Activated T-helper 1 cell treated with anti-CD3 and anti-CD28 coated beads, Interleukin-12 subunit alpha, Interleukin-12 subunit beta, Interleukin-2, Interleukin-4 antibody, amounts not matched to agents 30 ng/mL and 10 ng/mL and 1 ng/mL, durations not matched to agents 14 hours and 24 hours and 36 hours (primary cell): Measurements from ENCODE around the gene APOC3. TPM values are rescaled to one million over a fixed set of nuclear protein-coding genes. Genes with fewer than 3 reads are reported as not detected.
"Not testable (repeated sequence)": the region's sequence is repeated elsewhere in the genome, so short reads cannot be mapped to it uniquely, and the experiment has no call there.

Source experiments
- DNase-seq: peaks from one replicate; pipeline ENCODE4 v3.0.0; 2021; ENCODE audit warnings: low spot score
- H3K27ac Mint-ChIP-seq: one replicate; pipeline ENCODE4 v1.8.0; 2021; ENCODE audit warnings: mild to moderate bottlenecking, mixed read lengths
- H3K27me3 Mint-ChIP-seq: one replicate; pipeline ENCODE4 v1.8.0; 2022; ENCODE audit warnings: mild to moderate bottlenecking, moderate library complexity, mixed read lengths; ENCODE audit not compliant: insufficient read depth
- H3K36me3 Mint-ChIP-seq: one replicate; pipeline ENCODE4 v1.8.0; 2021; ENCODE audit warnings: low read depth, mixed read lengths
- H3K4me1 Mint-ChIP-seq: one replicate; pipeline ENCODE4 v1.8.0; 2021; ENCODE audit warnings: low read depth, mixed read lengths
- H3K4me3 Mint-ChIP-seq: one replicate; pipeline ENCODE4 v1.8.0; 2021; ENCODE audit warnings: mild to moderate bottlenecking, moderate library complexity, mixed read lengths
- H3K9me3 Mint-ChIP-seq: one replicate; pipeline ENCODE4 v1.8.0; 2021; ENCODE audit warnings: mixed read lengths
- intact Hi-C: fragments of 100-400 bp; cut with micrococcal nuclease; formaldehyde crosslinking; loops from one replicate; pipeline ENCODE4 v1.15.1; 2024
- total RNA-seq: library from RNA; stranded (reverse); gene quantifications from 2 replicates; pipeline ENCODE4 v1.2.3, GENCODE V29; 2022

The APOC3 gene
- total RNA-seq, 1 donor from 2014 or later, result not detected

GRCh38 chr11:116792144-116792868, 37.4 kb upstream of the APOC3 start:
- intact Hi-C loops, result no loop called here
- Mint-ChIP-seq H3K36me3 (no peaks in the 10 kb centered on the region), H3K27me3 (no peaks in the 10 kb centered on the region), H3K9me3 (no peaks in the 10 kb centered on the region), H3K4me1 (peaks cover 18% of the 10 kb centered on the region), H3K4me3 (no peak overlapping the region), H3K27ac (no peak overlapping the region)
- no peak for DNase-seq

- Mint-ChIP-seq H3K36me3 (no peaks in the 10 kb centered on the region), H3K9me3 (no peaks in the 10 kb centered on the region), H3K27ac (no peak overlapping the region), H3K4me3 (no peak overlapping the region), H3K4me1 (peaks cover 17% of the 10 kb centered on the region), H3K27me3 (no peaks in the 10 kb centered on the region)
- intact Hi-C loops, result no loop called here
- no peak for DNase-seq
Observed at GRCh38 chr11:116792869-116793771, 36.6 kb upstream of the APOC3 start.

- H3K27ac Mint-ChIP-seq, result no peak overlapping the region
- H3K27me3 Mint-ChIP-seq, result peaks cover 3% of the 10 kb centered on the region
- H3K4me1 Mint-ChIP-seq, result peaks cover 11% of the 10 kb centered on the region
- DNase-seq, result no peak
- no peak overlapping the region for H3K4me3 Mint-ChIP-seq
- H3K9me3 Mint-ChIP-seq, result no peaks in the 10 kb centered on the region
- H3K36me3 Mint-ChIP-seq, result no peaks in the 10 kb centered on the region
- intact Hi-C loops, result no loop called here
Observed at GRCh38 chr11:116793772-116794097, 36.0 kb upstream of the APOC3 start.

- Mint-ChIP-seq H3K36me3 (no peaks in the 10 kb centered on the region), H3K27ac (no peak overlapping the region), H3K9me3 (no peaks in the 10 kb centered on the region), H3K4me1 (peaks cover 5% of the 10 kb centered on the region), H3K27me3 (peaks cover 10% of the 10 kb centered on the region), H3K4me3 (no peak overlapping the region)
- intact Hi-C loops, result no loop called here
- no peak for DNase-seq
Observed at GRCh38 chr11:116794851-116795250, 34.9 kb upstream of the APOC3 start.

GRCh38 chr11:116796548-116796947, 33.2 kb upstream of the APOC3 start:
- no peaks in the 10 kb centered on the region for H3K9me3 Mint-ChIP-seq
- no peak overlapping the region for H3K27ac Mint-ChIP-seq

GRCh38 chr11:116797816-116798215, 31.9 kb upstream of the APOC3 start:
- no peak for DNase-seq
- no peaks in the 10 kb centered on the region for H3K36me3 Mint-ChIP-seq
- H3K27ac Mint-ChIP-seq, result no peak overlapping the region
- H3K9me3 Mint-ChIP-seq, result no peaks in the 10 kb centered on the region
- H3K4me1 Mint-ChIP-seq, result no peaks in the 10 kb centered on the region
- intact Hi-C loops, result no loop called here
- H3K27me3 Mint-ChIP-seq, result peaks cover 22% of the 10 kb centered on the region
- no peak overlapping the region for H3K4me3 Mint-ChIP-seq

More at GRCh38 chr11:116796548-116796947, 33.2 kb upstream of the APOC3 start:
- no peak overlapping the region for H3K4me3 Mint-ChIP-seq
- H3K36me3 Mint-ChIP-seq, result no peaks in the 10 kb centered on the region
- H3K27me3 Mint-ChIP-seq, result peaks cover 16% of the 10 kb centered on the region
- no peaks in the 10 kb centered on the region for H3K4me1 Mint-ChIP-seq
- intact Hi-C loops, result no loop called here
- no peak for DNase-seq

GRCh38 chr11:116798368-116798767, 31.3 kb upstream of the APOC3 start:
- H3K4me3 Mint-ChIP-seq, result no peak overlapping the region
- no peak for DNase-seq
- H3K27me3 Mint-ChIP-seq, result peaks cover 23% of the 10 kb centered on the region
- intact Hi-C loops, result no loop called here
- H3K9me3 Mint-ChIP-seq, result no peaks in the 10 kb centered on the region
- H3K27ac Mint-ChIP-seq, result no peak overlapping the region
- no peaks in the 10 kb centered on the region for H3K36me3 Mint-ChIP-seq
- no peaks in the 10 kb centered on the region for H3K4me1 Mint-ChIP-seq

- no peaks in the 10 kb centered on the region for H3K36me3 Mint-ChIP-seq
- H3K4me1 Mint-ChIP-seq, result no peaks in the 10 kb centered on the region
- no peak for DNase-seq
- no peaks in the 10 kb centered on the region for H3K9me3 Mint-ChIP-seq
- intact Hi-C loops, result no loop called here
- no peak overlapping the region for H3K27ac Mint-ChIP-seq
- H3K4me3 Mint-ChIP-seq, result no peak overlapping the region
- H3K27me3 Mint-ChIP-seq, result peaks cover 23% of the 10 kb centered on the region
Observed at GRCh38 chr11:116800610-116801009, 29.1 kb upstream of the APOC3 start.

- H3K4me1 Mint-ChIP-seq, H3K9me3 Mint-ChIP-seq, H3K27ac Mint-ChIP-seq, H3K4me3 Mint-ChIP-seq, H3K36me3 Mint-ChIP-seq, intact Hi-C loops, DNase-seq: not testable (repeated sequence)
- peaks cover 23% of the 10 kb centered on the region for H3K27me3 Mint-ChIP-seq
Observed at GRCh38 chr11:116801662-116802061, 28.0 kb upstream of the APOC3 start.

- Mint-ChIP-seq H3K4me1 (no peaks in the 10 kb centered on the region), H3K27me3 (peaks cover 20% of the 10 kb centered on the region), H3K9me3 (no peaks in the 10 kb centered on the region), H3K36me3 (no peaks in the 10 kb centered on the region), H3K4me3 (no peak overlapping the region), H3K27ac (no peak overlapping the region)
- no peak for DNase-seq
- intact Hi-C loops, result no loop called here
Observed at GRCh38 chr11:116804001-116804400, 25.7 kb upstream of the APOC3 start.

GRCh38 chr11:116807601-116808261, 22.0 kb upstream of the APOC3 start:
- H3K36me3 Mint-ChIP-seq, result no peaks in the 10 kb centered on the region
- intact Hi-C loops, result no loop called here
- no peaks in the 10 kb centered on the region for H3K4me1 Mint-ChIP-seq
- no peak for DNase-seq
- no peaks in the 10 kb centered on the region for H3K9me3 Mint-ChIP-seq
- H3K4me3 Mint-ChIP-seq, result no peak overlapping the region
- H3K27ac Mint-ChIP-seq, result no peak overlapping the region
- peaks cover 8% of the 10 kb centered on the region for H3K27me3 Mint-ChIP-seq

GRCh38 chr11:116808262-116809175, 21.2 kb upstream of the APOC3 start:
- DNase-seq, result no peak
- H3K27me3 Mint-ChIP-seq, result peaks cover 6% of the 10 kb centered on the region
- intact Hi-C loops, result no loop called here
- H3K4me1 Mint-ChIP-seq, result no peaks in the 10 kb centered on the region
- H3K4me3 Mint-ChIP-seq, result no peak overlapping the region
- no peaks in the 10 kb centered on the region for H3K36me3 Mint-ChIP-seq
- no peak overlapping the region for H3K27ac Mint-ChIP-seq
- no peaks in the 10 kb centered on the region for H3K9me3 Mint-ChIP-seq
